Stomach smooth muscle (tissue), 2 donors: ENCODE results near the gene VEGFB.

Source experiments
- H3K27ac ChIP-seq: one replicate; pipeline ENCODE4 v1.7.0; 2013; ENCODE audit warnings: mild to moderate bottlenecking, low read length, inconsistent platforms
- H3K27me3 ChIP-seq, 2 donors: one replicate each; pipeline ENCODE4 v1.7.0; 2013; ENCODE audit warnings: low read length in 2 of 2; ENCODE audit not compliant: insufficient read depth in 2 of 2, control insufficient read depth in 1 of 2
- H3K36me3 ChIP-seq, 2 donors: one replicate each; pipeline ENCODE4 v1.7.0; 2013; ENCODE audit warnings: low read length in 2 of 2; ENCODE audit not compliant: control insufficient read depth in 2 of 2, insufficient read depth in 2 of 2
- H3K4me1 ChIP-seq: one replicate; pipeline ENCODE4 v1.7.0; 2013; ENCODE audit warnings: low read length; ENCODE audit not compliant: control insufficient read depth, insufficient read depth
- H3K4me3 ChIP-seq, 2 donors: one replicate each; pipeline ENCODE4 v1.7.0; 2013; ENCODE audit warnings: low read length in 2 of 2
- H3K9ac ChIP-seq, 2 donors: one replicate each; pipeline ENCODE4 v1.7.0; 2013; ENCODE audit warnings: low read length in 2 of 2, mild to moderate bottlenecking in 1 of 2
- H3K9me3 ChIP-seq, 2 donors: one replicate each; pipeline ENCODE4 v1.7.0; 2013; ENCODE audit warnings: low read length in 2 of 2; ENCODE audit not compliant: control insufficient read depth in 2 of 2
- donor health status: healthy.
- donor health status: Pancreatic carcinoma.

Gene VEGFB

DNA sequence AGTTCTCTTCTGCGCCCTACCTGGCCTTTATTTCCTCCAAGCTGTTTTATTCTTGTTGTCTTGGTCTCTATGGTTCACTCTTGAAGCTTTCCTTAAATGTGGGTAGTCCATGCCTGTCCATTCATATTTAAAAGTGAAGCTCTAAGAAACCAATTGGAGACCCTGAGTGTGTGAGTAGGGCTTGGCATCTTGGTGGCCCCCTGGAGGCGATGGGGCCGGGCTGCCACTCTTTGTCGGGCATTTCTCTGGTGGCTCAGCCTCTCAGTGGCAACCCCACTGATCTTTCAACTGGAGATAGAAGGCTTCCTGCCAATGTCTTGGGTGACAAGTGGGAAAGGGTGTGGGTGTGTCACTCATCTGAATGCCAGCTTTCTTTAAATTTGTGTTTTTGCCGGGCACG, 17.5 kb upstream of the VEGFB start:
- H3K27me3 ChIP-seq, result no peaks in the 10 kb centered on the region
- no peaks in the 10 kb centered on the region for H3K4me1 ChIP-seq
- H3K9me3 ChIP-seq, result no peaks in the 10 kb centered on the region
- peaks cover 0 to under 1% of the 10 kb centered on the region in 2 donors for H3K36me3 ChIP-seq
- H3K9ac ChIP-seq, result no peak overlapping the region
- no peak overlapping the region for H3K4me3 ChIP-seq
- H3K27ac ChIP-seq, result no peak overlapping the region

DNA sequence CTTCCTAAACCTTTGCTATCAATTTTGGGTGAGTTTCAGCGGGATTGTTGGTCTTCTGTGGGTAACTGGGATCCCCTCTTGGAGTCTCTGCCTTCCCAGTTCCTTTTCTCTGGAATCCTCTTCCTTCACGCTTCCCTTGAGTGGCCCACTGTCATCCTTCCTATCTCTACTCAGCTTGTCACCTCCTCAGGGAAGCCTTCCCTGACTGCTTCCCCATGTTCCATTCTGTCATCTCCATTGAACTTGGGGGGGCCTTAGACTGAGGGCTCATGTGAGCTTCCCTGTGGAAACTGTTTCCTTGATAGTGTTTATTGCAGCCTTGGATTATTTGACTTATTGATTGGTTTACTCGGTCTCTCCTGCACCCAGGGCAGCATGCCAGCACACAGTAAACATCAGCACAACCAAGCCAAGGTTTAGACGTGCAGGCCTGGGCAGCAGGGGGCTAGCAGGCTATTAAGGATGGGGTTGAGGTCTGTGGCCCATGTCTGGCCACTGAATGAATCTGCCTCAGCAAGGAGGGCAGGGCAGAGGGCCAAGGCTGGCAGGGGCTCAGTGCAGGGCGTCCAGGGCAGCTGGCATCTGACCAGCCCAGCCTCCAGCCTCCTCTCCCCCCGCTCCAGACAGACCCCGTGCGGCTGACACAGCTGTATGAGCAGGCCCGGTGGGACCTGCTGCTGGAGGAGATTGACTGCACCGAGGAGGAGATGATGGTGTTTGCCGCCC, 15.6 kb upstream of the VEGFB start:
- Histone ChIP-seq H3K4me1 (no peaks in the 10 kb centered on the region), H3K9me3 (no peaks in the 10 kb centered on the region), H3K27me3 (no peaks in the 10 kb centered on the region), H3K27ac (no peak overlapping the region), H3K36me3 (peaks cover 0 to 6% of the 10 kb centered on the region in 2 donors), H3K9ac (no peak overlapping the region), H3K4me3 (no peak overlapping the region)

DNA sequence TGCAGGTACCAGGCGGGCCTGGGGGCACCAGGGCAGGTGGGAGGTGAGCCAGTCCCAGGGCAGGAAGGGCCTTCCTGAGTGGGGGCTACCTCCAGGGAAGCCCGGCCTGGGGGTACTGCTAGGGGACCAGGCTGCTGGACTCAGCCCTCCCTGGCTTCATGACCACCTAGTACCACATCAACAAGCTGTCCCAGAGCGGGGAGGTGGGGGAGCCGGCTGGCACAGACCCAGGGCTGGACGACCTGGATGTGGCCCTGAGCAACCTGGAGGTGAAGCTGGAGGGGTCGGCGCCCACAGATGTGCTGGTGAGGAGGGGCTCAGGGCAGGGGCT, 15.1 kb upstream of the VEGFB start:
- H3K36me3 ChIP-seq, result peaks cover 0 to 9% of the 10 kb centered on the region in 2 donors
- no peak overlapping the region for H3K4me3 ChIP-seq
- H3K27ac ChIP-seq, result no peak overlapping the region
- H3K4me1 ChIP-seq, result no peaks in the 10 kb centered on the region
- H3K9me3 ChIP-seq, result no peaks in the 10 kb centered on the region
- H3K9ac ChIP-seq, result no peak overlapping the region
- no peaks in the 10 kb centered on the region for H3K27me3 ChIP-seq

DNA sequence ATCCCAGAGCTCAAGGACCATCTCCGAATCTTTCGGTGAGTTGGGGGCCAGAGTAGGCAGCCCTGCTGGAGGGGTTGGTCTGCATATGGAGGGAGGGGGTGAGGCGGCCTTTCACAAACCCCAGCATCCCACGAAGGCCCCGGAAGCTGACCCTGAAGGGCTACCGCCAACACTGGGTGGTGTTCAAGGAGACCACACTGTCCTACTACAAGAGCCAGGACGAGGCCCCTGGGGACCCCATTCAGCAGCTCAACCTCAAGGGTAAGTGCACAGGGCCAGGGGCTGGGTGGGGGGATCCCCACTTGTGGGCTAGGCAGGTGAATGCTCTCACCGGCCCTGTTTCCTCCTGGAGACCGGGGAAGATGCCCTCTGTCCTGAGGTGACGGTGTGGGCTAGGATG, 14.6 kb upstream of the VEGFB start:
- Histone ChIP-seq H3K27ac (no peak overlapping the region), H3K27me3 (no peaks in the 10 kb centered on the region), H3K36me3 (peaks cover 0 to 9% of the 10 kb centered on the region in 2 donors), H3K4me1 (peaks cover 3% of the 10 kb centered on the region), H3K9me3 (no peaks in the 10 kb centered on the region), H3K4me3 (no peak overlapping the region), H3K9ac (no peak overlapping the region)

DNA sequence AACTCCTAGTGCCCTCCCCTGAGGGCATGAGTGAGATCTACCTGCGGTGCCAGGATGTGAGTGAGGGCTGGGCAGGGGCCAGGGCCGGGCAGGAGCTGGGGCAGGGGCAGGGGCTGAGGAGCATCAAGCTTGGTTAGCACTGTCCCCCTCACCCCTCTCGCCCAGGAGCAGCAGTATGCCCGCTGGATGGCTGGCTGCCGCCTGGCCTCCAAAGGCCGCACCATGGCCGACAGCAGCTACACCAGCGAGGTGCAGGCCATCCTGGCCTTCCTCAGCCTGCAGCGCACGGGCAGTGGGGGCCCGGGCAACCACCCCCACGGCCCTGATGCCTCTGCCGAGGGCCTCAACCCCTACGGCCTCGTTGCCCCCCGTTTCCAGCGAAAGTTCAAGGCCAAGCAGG, 14.1 kb upstream of the VEGFB start:
- no peaks in the 10 kb centered on the region for H3K9me3 ChIP-seq
- H3K4me3 ChIP-seq, result no peak overlapping the region
- no peak overlapping the region for H3K9ac ChIP-seq
- peaks cover 8% of the 10 kb centered on the region for H3K4me1 ChIP-seq
- H3K27me3 ChIP-seq, result no peaks in the 10 kb centered on the region
- H3K27ac ChIP-seq, result no peak overlapping the region
- H3K36me3 ChIP-seq, result peaks cover 0 to 9% of the 10 kb centered on the region in 2 donors

DNA sequence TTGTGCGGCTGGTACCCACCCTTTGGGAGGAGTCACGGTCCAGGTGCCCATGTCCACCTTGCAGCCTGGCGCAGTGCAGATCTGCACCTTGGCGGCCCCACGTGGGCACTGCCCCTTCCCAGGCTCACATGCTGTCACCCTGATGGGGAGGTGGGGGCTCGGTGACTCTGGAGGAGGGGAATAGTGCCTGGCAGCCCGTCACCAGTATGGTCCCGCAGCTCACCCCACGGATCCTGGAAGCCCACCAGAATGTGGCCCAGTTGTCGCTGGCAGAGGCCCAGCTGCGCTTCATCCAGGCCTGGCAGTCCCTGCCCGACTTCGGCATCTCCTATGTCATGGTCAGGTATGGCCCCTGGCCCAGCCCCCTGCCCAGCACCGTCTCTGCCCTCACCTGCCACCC, 13.6 kb upstream of the VEGFB start:
- no peak overlapping the region for H3K9ac ChIP-seq
- no peak overlapping the region for H3K27ac ChIP-seq
- peaks cover 0 to 9% of the 10 kb centered on the region in 2 donors for H3K36me3 ChIP-seq
- H3K9me3 ChIP-seq, result no peaks in the 10 kb centered on the region
- H3K27me3 ChIP-seq, result no peaks in the 10 kb centered on the region
- no peak overlapping the region for H3K4me3 ChIP-seq
- peaks cover 14% of the 10 kb centered on the region for H3K4me1 ChIP-seq

DNA sequence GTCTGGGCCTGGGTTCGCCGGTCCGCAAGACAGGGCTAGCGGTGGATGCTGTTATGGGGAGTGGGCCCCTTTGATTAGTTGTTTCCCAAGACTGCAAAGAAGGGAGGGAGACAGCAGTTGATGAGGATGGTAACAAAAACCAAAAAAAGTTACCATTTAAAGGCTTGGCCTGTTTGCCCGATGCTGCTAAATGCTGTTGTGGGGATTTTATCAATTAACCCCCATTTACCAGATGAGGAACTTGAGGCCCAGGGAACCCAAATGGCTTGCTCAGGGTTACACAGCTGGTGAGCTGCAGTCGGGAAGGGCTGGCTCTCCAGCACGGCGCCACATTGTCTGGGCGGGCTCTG, 11.8 kb upstream of the VEGFB start:
- Histone ChIP-seq H3K4me1 (peaks cover 27% of the 10 kb centered on the region), H3K27me3 (no peaks in the 10 kb centered on the region), H3K9me3 (no peaks in the 10 kb centered on the region), H3K9ac (no peak overlapping the region), H3K4me3 (no peak overlapping the region), H3K36me3 (peaks cover 0 to 9% of the 10 kb centered on the region in 2 donors), H3K27ac (no peak overlapping the region)

DNA sequence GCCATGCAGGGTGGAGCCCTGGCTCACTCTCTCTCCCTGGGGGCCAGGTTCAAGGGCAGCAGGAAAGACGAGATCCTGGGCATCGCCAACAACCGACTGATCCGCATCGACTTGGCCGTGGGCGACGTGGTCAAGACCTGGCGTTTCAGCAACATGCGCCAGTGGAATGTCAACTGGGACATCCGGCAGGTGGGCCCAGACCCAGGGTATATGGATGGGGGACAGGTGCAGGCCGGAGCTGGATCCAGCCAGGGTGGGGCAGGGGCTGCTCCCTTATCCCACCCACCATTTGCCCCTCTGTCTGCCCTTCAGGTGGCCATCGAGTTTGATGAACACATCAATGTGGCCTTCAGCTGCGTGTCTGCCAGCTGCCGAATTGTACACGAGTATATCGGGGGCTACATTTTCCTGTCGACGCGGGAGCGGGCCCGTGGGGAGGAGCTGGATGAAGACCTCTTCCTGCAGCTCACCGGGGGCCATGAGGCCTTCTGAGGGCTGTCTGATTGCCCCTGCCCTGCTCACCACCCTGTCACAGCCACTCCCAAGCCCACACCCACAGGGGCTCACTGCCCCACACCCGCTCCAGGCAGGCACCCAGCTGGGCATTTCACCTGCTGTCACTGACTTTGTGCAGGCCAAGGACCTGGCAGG, 11.3 kb upstream of the VEGFB start:
- Histone ChIP-seq H3K9ac (no peak overlapping the region), H3K27me3 (no peaks in the 10 kb centered on the region), H3K9me3 (no peaks in the 10 kb centered on the region), H3K27ac (no peak overlapping the region), H3K4me1 (peaks cover 28% of the 10 kb centered on the region), H3K36me3 (peaks cover 0 to 9% of the 10 kb centered on the region in 2 donors), H3K4me3 (no peak overlapping the region)

DNA sequence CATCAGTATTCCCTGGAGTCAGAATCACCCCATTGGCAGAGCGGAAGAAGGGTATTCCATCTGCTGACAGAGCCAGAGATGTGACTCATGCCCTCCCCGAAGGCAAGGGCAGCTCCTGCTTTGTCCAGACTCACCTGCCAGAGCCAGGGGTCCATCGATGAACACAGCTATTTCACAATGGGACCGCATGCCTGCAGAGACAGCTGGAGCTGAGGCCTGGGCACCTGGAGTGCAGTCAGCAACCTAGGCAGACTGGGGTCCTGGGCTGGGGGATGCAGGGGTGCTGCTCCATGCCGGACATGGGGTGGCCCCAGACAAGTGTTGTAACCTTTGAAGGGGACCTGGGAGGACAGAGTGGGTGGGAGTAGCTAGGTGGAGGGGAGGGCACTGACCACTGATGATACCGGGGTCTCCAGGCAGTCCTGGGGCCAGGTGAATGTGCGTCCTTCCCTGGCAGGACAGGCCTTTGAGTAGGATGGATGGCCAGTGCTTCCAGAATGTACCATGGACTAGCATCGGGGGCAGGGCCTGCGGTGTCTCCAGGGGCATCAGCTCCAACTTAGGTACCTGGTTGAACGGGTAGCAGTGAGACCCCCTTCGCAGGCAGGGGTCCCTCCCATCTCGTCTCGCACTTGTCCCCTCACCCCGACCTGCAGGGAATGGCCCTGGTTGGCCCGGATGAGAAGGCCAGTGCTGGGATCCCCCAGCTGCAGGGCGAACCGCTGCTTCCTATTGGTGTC, 10.1 kb upstream of the VEGFB start:
- H3K4me1 ChIP-seq, result peaks cover 30% of the 10 kb centered on the region
- H3K27ac ChIP-seq, result no peak overlapping the region
- H3K4me3 ChIP-seq, result no peak overlapping the region
- H3K9me3 ChIP-seq, result no peaks in the 10 kb centered on the region
- H3K36me3 ChIP-seq, result peaks cover 0 to 9% of the 10 kb centered on the region in 2 donors
- no peaks in the 10 kb centered on the region for H3K27me3 ChIP-seq
- no peak overlapping the region for H3K9ac ChIP-seq

DNA sequence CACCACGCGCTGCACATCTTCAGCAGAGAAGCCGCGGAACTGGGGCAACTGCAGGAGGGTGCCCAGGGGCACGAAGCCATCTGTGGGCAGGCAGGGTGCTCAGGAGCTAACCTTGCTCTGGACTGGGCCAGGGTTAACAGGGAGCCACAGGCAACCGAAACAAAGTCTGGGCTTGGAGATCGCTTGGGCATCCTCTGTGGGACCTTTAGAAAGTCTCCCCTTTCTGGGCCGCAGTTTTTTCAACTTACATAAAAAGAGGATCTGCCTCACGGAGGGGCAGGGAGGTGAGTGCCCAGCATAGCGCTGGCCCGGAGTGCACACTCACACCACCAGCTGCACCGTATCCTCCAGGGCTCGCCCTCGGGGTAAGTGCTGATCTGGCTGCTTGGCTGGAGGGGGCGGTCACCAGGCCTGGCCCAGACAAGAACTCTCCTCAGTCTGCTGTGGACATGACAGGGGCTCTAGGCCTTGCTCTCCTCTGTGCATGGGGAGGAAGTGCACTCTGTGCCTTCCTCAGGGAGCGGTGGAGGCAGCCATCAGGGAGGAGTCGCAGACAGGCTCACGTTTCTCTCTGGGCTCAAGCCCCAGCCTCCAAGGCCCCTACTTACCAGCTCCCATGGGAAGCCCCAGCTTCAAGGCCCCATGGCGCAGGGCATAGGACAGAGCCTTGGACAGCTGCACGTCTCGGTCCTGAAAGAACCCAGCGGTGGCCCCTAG, 9.3 kb upstream of the VEGFB start:
- no peaks in the 10 kb centered on the region for H3K9me3 ChIP-seq

More for the DNA sequence above, 9.3 kb upstream of the VEGFB start:
- Histone ChIP-seq H3K27me3 (no peaks in the 10 kb centered on the region), H3K4me1 (peaks cover 38% of the 10 kb centered on the region), H3K27ac (peak overlapping the region; percentile 73), H3K9ac (peak overlapping the region; percentile 86 to 98), H3K4me3 (peak overlapping the region; percentile 93), H3K36me3 (peaks cover 0 to 9% of the 10 kb centered on the region in 2 donors)
